HFFc6 (cell line): ENCODE data around the gene FGD6. TPM values are rescaled to one million over a fixed set of nuclear protein-coding genes. Genes with fewer than 3 reads are reported as not detected.

Experiments
- DNase-seq: peaks from one replicate; pipeline ENCODE4 v3.0.0-alpha.2; 2018
- H3K27ac Mint-ChIP-seq: 2 replicates; pipeline ENCODE4 v1.8.0; 2020; ENCODE audit warnings: mild to moderate bottlenecking, mixed read lengths
- H3K27me3 Mint-ChIP-seq: 2 replicates; pipeline ENCODE4 v1.8.0; 2021; ENCODE audit warnings: mild to moderate bottlenecking, moderate library complexity, mixed read lengths; ENCODE audit not compliant: insufficient read depth
- H3K36me3 Mint-ChIP-seq: 2 replicates; pipeline ENCODE4 v1.8.0; 2021; ENCODE audit warnings: low read depth, mixed read lengths
- H3K4me1 Mint-ChIP-seq: 2 replicates; pipeline ENCODE4 v1.8.0; 2020; ENCODE audit warnings: low read depth, mixed read lengths
- H3K4me3 Mint-ChIP-seq: 2 replicates; pipeline ENCODE4 v1.8.0; 2020; ENCODE audit warnings: mild to moderate bottlenecking, moderate library complexity, mixed read lengths
- H3K9me3 Mint-ChIP-seq: 2 replicates; pipeline ENCODE4 v1.8.0; 2020; ENCODE audit warnings: mild to moderate bottlenecking, mixed read lengths
- CTCF ChIP-seq: fragments of 200-600 bp; sonication (generic); IDR thresholded peaks from 2 replicates; pipeline ENCODE4 v1.5.0; 2021; ENCODE audit warnings: antibody characterized with exemption, mild to moderate bottlenecking
- total RNA-seq, 6 experiments: library from RNA; stranded (reverse); fragmentation: NEBNext Ultra II Directional; extraction: Animal tissue kit (Norgen Biotek cat#: 25700); gene quantifications; 2 replicates in 1 of 6; 3 replicates in 5 of 6; pipeline ENCODE4 v1.2.3, GENCODE V29; 2021

FGD6 gene
- total RNA-seq, 6 experiments from 2014 or later = 5.5 to 6.6 (median 6.0) TPM

GRCh38 chr12:95231190-95231589 lies 13.9 kb upstream of the FGD6 start:
- H3K9me3 Mint-ChIP-seq = no peaks in the 10 kb centered on the region
- H3K27me3 Mint-ChIP-seq = no peaks in the 10 kb centered on the region
- 0 out of 2 replicates have a peak overlapping the region, but pooled peaks have one; percentile 12 for H3K4me3 Mint-ChIP-seq
- TF ChIP-seq CTCF = no peak
- H3K4me1 Mint-ChIP-seq = peaks cover 39% of the 10 kb centered on the region
- DNase-seq = peak; percentile 10
- peak overlapping the region; percentile 62 for H3K27ac Mint-ChIP-seq
- H3K36me3 Mint-ChIP-seq = no peaks in the 10 kb centered on the region; the same call in 1 of the 2 replicates

- H3K36me3 Mint-ChIP-seq = no peaks in the 10 kb centered on the region; the same call in 1 of the 2 replicates
- peaks cover 39% of the 10 kb centered on the region for H3K4me1 Mint-ChIP-seq
- H3K4me3 Mint-ChIP-seq = no peak overlapping the region
- peak overlapping the region; percentile 43 for H3K27ac Mint-ChIP-seq
- no peaks in the 10 kb centered on the region for H3K27me3 Mint-ChIP-seq
- TF ChIP-seq CTCF = no peak
- H3K9me3 Mint-ChIP-seq = no peaks in the 10 kb centered on the region
- DNase-seq = no peak
Measured at GRCh38 chr12:95230313-95230712, 13.0 kb upstream of the FGD6 start.

DNA sequence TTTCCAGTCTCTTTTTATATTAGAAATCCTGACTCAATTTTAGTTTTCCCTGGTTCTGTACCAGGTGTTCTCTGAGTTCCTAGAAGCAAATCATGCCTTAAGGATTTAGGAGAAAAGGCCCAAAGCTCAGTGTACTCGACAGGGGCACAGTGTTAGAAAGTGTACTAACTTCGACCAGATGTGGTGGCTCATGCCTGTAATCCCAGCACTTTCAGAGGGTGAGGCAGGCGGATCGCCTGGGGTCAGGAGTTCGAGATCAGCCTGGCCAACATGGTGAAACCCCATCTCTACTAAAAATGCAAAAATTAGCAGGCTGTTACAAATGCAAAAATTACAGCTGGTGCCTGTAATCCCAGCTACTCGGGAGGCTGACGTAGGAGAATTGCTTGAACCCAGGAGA lies 12.4 kb upstream of the FGD6 start:
- no peak overlapping the region for H3K4me3 Mint-ChIP-seq
- no peaks in the 10 kb centered on the region for H3K9me3 Mint-ChIP-seq
- peaks cover 5% of the 10 kb centered on the region; the same call in 1 of the 2 replicates for H3K36me3 Mint-ChIP-seq
- H3K27me3 Mint-ChIP-seq = no peaks in the 10 kb centered on the region
- no peak for DNase-seq
- H3K27ac Mint-ChIP-seq = no peak overlapping the region
- peaks cover 45% of the 10 kb centered on the region for H3K4me1 Mint-ChIP-seq
- no peak for TF ChIP-seq CTCF

DNA sequence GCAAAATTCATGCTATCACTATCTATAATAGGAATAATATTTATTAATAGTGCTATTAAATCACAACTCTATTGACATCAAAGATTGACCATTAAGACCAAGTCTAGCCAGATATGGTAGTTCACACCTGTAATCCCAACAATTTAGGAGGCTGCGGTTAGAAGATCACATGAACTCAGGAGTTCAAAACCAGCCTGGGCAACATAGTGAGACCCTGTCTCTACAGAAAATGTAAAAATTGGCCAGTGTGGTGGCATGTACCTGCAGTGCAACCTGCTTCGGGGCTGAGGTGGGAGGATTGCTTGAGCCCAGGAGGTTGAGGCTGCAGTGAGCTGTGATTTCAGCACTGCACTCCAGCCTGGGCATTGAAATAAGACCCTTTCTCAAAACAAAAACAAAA lies 11.3 kb upstream of the FGD6 start:
- H3K27me3 Mint-ChIP-seq = no peaks in the 10 kb centered on the region
- TF ChIP-seq CTCF = no peak
- H3K27ac Mint-ChIP-seq = no peak overlapping the region
- no peaks in the 10 kb centered on the region for H3K9me3 Mint-ChIP-seq
- peaks cover 10% of the 10 kb centered on the region; the same call in 1 of the 2 replicates for H3K36me3 Mint-ChIP-seq
- peaks cover 55% of the 10 kb centered on the region for H3K4me1 Mint-ChIP-seq
- H3K4me3 Mint-ChIP-seq = no peak overlapping the region
- DNase-seq = no peak

DNA sequence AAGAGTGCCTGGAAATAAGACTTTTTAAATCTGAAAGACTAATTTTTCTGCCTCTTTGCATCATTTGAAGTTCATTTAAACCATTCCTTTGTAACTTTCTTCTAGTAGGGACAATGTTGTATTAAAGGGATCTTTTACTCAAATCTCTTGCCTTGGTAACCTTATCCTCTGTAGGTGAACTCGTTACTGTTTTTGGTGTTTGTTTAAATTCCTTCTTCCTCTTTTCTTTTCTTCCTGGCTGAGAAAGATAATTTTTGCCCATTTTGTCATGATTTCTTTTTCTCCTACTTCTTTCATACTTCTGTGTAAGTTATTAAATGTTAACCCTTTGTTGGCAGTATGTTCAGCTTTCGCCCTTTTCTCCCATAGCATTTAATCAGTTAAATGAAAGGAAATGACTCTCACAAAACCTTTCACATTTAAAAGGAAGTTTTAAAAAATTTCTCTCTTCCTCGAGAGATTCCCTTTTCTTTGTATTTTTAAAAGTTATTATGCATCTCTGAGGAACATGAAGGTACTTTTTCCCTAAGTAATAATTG lies 10.6 kb upstream of the FGD6 start:
- Mint-ChIP-seq H3K9me3 (no peaks in the 10 kb centered on the region), H3K27ac (peak overlapping the region; percentile 6; the same call in 1 of the 2 replicates), H3K4me3 (no peak overlapping the region), H3K4me1 (peaks cover 57% of the 10 kb centered on the region), H3K27me3 (no peaks in the 10 kb centered on the region), H3K36me3 (peaks cover 10% of the 10 kb centered on the region; the same call in 1 of the 2 replicates)
- no peak for TF ChIP-seq CTCF
- DNase-seq = no peak
